WTC11 (cell line): ENCODE data around the gene DNAAF8. TPM values are rescaled to one million over a fixed set of nuclear protein-coding genes. Genes with fewer than 3 reads are reported as not detected.

Experiments used
- ATAC-seq: fragments of 200-7000 bp; cut with Tn5 transposase; 2 replicates; pipeline ENCODE4 v1.10.0; 2021; ENCODE audit warnings: mild to moderate bottlenecking, moderate library complexity
- CTCF ChIA-PET: fragments of 300-600 bp; sonication (Branson Sonifier 250); formaldehyde crosslinking; loops from one replicate; lab custom pipeline; 2021; ENCODE audit warnings: antibody characterized with exemption; lab: Charles Lee
- POLR2A ChIA-PET: fragments of 350-600 bp; sonication (Branson Sonifier 250); formaldehyde crosslinking; loops from one replicate; lab custom pipeline; 2021; ENCODE audit warnings: antibody characterized with exemption; lab: Charles Lee
- DNase-seq: peaks from one replicate; pipeline ENCODE4 v3.0.0; 2021; ENCODE audit warnings: low spot score
- H3K27ac Mint-ChIP-seq: 2 replicates; pipeline ENCODE4 v1.8.0; 2021; ENCODE audit warnings: mixed read lengths
- H3K27me3 Mint-ChIP-seq: 2 replicates; pipeline ENCODE4 v1.8.0; 2021; ENCODE audit warnings: low read depth, mild to moderate bottlenecking, moderate library complexity, mixed read lengths
- H3K36me3 Mint-ChIP-seq: 2 replicates; pipeline ENCODE4 v1.8.0; 2021; ENCODE audit warnings: mixed read lengths
- H3K4me1 Mint-ChIP-seq: 2 replicates; pipeline ENCODE4 v1.8.0; 2022; ENCODE audit warnings: mixed read lengths
- H3K4me3 Mint-ChIP-seq: 2 replicates; pipeline ENCODE4 v1.8.0; 2021; ENCODE audit warnings: mild to moderate bottlenecking, moderate library complexity, mixed read lengths
- H3K9me3 Mint-ChIP-seq: 2 replicates; pipeline ENCODE4 v1.8.0; 2021; ENCODE audit warnings: mixed read lengths
- CDX4 ChIP-seq: fragments of 250-450 bp; sonication (Bioruptor Pico); IDR thresholded peaks from 2 replicates; pipeline ENCODE4 v1.9.0; 2021; ENCODE audit warnings: moderate library complexity, mild to moderate bottlenecking, inconsistent platforms, borderline replicate concordance
- CTCF ChIP-seq: fragments of 200-600 bp; IDR thresholded peaks from 2 replicates; pipeline ENCODE4 v1.8.0; 2022; ENCODE audit warnings: antibody characterized with exemption
- GABPB1 ChIP-seq: sonication (generic); formaldehyde crosslinking; IDR thresholded peaks from 2 replicates; pipeline ENCODE4 v1.8.1; 2023; ENCODE audit warnings: mild to moderate bottlenecking, missing genetic modification reagents
- GTF2I ChIP-seq: fragments of 250-450 bp; sonication (Bioruptor Pico); conservative IDR thresholded peaks from 2 replicates; pipeline ENCODE4 v1.4.0; 2021; ENCODE audit warnings: mild to moderate bottlenecking
- JUN ChIP-seq: sonication (generic); formaldehyde crosslinking; IDR thresholded peaks from 2 replicates; pipeline ENCODE4 v1.8.0; 2023; ENCODE audit warnings: mild to moderate bottlenecking, missing genetic modification reagents
- MXD4 ChIP-seq: fragments of 250-450 bp; sonication (Bioruptor Pico); IDR thresholded peaks from 2 replicates; pipeline ENCODE4 v1.8.0; 2021; ENCODE audit warnings: mild to moderate bottlenecking, moderate library complexity, borderline replicate concordance
- NFE2L1 ChIP-seq: sonication (generic); formaldehyde crosslinking; IDR thresholded peaks from 2 replicates; pipeline ENCODE4 v1.8.1; 2023; ENCODE audit warnings: missing genetic modification reagents
- NR3C1 ChIP-seq: sonication (generic); formaldehyde crosslinking; conservative IDR thresholded peaks from 2 replicates; pipeline ENCODE4 v1.8.1; 2023; ENCODE audit warnings: low read depth, mild to moderate bottlenecking, missing genetic modification reagents
- SP1 ChIP-seq: sonication (generic); formaldehyde crosslinking; conservative IDR thresholded peaks from 2 replicates; pipeline ENCODE4 v1.8.1; 2022; ENCODE audit warnings: missing genetic modification reagents
- TEAD4 ChIP-seq: sonication (generic); formaldehyde crosslinking; IDR thresholded peaks from 2 replicates; pipeline ENCODE4 v1.8.0; 2022; ENCODE audit warnings: mild to moderate bottlenecking, missing genetic modification reagents
- ZBTB43 ChIP-seq: sonication (generic); formaldehyde crosslinking; IDR thresholded peaks from 2 replicates; pipeline ENCODE4 v1.8.1; 2023; ENCODE audit warnings: mild to moderate bottlenecking, missing genetic modification reagents
- ZNF138 ChIP-seq: sonication (generic); formaldehyde crosslinking; conservative IDR thresholded peaks from 2 replicates; pipeline ENCODE4 v1.8.1; 2022; ENCODE audit warnings: mild to moderate bottlenecking, moderate library complexity, missing genetic modification reagents
- ZNF512 ChIP-seq: sonication (generic); formaldehyde crosslinking; IDR thresholded peaks from 2 replicates; pipeline ENCODE4 v1.8.1; 2022; ENCODE audit warnings: missing genetic modification reagents, borderline replicate concordance
- total RNA-seq: library from RNA; stranded (reverse); gene quantifications from 3 replicates; pipeline ENCODE4 v1.2.3, GENCODE V29; 2021
- TF ChIP-seq, protein P1 (sequence below): sonication (generic); formaldehyde crosslinking; IDR thresholded peaks from 2 replicates; pipeline ENCODE4 v1.8.1; 2023; ENCODE audit warnings: mild to moderate bottlenecking, missing genetic modification reagents, moderate library complexity
- TF ChIP-seq, protein P2 (sequence below): sonication (generic); formaldehyde crosslinking; IDR thresholded peaks from 2 replicates; pipeline ENCODE4 v1.8.1; 2022; ENCODE audit warnings: low read depth, missing genetic modification reagents, borderline replicate concordance
- TF ChIP-seq, protein P3 (sequence below): fragments of 250-450 bp; sonication (Bioruptor Pico); IDR thresholded peaks from 2 replicates; pipeline ENCODE4 v2.1.2; 2022; ENCODE audit warnings: mild to moderate bottlenecking, moderate library complexity

DNAAF8 gene
- total RNA-seq, 1 experiment from 2014 or later = 0.09 TPM

DNA sequence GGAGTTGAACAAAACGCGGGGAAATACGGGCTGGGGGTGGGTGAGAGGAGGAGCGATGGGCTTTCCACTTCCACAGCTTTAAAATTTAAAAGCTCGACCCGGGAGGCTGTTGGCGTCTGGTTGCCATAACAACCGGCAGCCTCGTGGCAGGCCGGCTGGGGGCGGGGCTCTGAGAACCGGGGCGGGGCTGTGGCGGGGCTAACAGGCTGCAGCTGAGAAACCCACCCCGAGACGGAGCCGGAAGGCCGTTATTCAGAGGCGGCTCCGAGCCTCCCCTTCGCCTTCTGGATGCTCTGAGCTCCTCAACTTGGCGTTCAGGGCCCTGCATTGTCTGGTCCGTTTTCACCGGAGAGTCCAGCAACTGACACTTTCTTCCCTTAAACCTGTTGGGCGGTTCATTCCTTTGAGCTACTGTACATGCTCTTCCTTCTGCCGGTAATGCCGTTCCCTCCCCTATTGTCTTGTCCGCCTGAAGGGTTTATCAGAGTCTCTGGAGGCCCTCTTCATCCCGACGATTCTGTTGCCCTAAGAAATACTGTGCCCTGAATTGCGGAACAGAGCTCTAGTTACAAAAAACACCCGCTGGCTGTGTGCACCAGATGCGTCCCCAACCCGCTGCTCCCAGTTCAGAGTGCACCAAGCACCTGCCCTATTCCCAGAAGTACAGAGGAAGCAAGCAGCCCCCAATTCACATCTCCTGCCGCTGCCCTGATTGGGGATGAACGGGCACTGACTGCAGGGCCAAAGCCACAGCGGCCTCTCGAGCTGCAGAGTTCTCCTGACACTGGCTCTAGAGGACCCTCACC is 596 bp downstream of the DNAAF8 start:
- Mint-ChIP-seq H3K4me3 (peak overlapping the region; percentile 93), H3K36me3 (peaks cover 6% of the 10 kb centered on the region), H3K4me1 (peaks cover 9% of the 10 kb centered on the region), H3K9me3 (no peaks in the 10 kb centered on the region), H3K27ac (peak overlapping the region; percentile 97), H3K27me3 (peaks cover 4% of the 10 kb centered on the region; the same call in 1 of the 2 replicates)
- TF ChIP-seq JUN (CRISPR knock-in tag) (no peak), ZNF512 (CRISPR knock-in tag) (no peak), TEAD4 (CRISPR knock-in tag) (no peak), NR3C1 (CRISPR knock-in tag) (no peak), NFE2L1 (no peak), SP1 (peak; percentile 52), CTCF (no peak), CDX4 (CRISPR knock-in tag) (no peak), GTF2I (CRISPR knock-in tag) (peak; percentile 72; the same call in 1 of the 2 replicates), ZBTB43 (no peak), GABPB1 (no peak)
- TF ChIP-seq, protein P1, sequence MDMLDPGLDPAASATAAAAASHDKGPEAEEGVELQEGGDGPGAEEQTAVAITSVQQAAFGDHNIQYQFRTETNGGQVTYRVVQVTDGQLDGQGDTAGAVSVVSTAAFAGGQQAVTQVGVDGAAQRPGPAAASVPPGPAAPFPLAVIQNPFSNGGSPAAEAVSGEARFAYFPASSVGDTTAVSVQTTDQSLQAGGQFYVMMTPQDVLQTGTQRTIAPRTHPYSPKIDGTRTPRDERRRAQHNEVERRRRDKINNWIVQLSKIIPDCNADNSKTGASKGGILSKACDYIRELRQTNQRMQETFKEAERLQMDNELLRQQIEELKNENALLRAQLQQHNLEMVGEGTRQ (CRISPR knock-in tag) = no peak
- TF ChIP-seq, protein P2, sequence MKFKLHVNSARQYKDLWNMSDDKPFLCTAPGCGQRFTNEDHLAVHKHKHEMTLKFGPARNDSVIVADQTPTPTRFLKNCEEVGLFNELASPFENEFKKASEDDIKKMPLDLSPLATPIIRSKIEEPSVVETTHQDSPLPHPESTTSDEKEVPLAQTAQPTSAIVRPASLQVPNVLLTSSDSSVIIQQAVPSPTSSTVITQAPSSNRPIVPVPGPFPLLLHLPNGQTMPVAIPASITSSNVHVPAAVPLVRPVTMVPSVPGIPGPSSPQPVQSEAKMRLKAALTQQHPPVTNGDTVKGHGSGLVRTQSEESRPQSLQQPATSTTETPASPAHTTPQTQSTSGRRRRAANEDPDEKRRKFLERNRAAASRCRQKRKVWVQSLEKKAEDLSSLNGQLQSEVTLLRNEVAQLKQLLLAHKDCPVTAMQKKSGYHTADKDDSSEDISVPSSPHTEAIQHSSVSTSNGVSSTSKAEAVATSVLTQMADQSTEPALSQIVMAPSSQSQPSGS (CRISPR knock-in tag) = no peak
- ChIA-PET POLR2A (interaction anchor here (0.6 to 2.0 kb wide), 11 partner anchors 8 to 223 kb away, joined by 3 to 11 read pairs (median 5); partner anchors contain the start of genes ROGDI and SEC14L5), CTCF (interaction anchor here (0.7 to 3.1 kb wide), 23 partner anchors 10 to 323 kb away, joined by 3 to 26 read pairs (median 6); partner anchors contain the start of genes CDIP1, MGRN1, PPL and ROGDI)
- DNase-seq = peak; percentile 94
- ATAC-seq = peak; percentile 67

DNA sequence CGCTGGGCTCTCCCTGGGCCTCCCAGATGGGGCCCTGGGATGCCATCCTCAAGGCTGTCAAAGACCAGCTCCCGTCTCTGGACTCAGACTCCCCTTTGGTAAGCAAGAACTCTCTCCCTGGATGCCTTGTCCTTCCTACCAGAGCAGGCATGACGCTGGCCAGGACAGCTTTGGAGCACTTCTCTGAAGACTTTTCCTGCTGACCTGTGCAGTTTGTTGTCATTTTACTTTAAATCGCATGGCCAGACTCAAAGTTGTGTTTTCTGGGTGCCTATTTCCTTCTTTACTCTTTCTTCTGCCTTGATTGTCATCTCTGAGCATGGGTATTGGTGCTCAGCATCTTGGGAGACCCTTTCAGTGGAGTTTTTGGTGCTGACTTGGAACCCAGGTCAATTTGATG is 2.2 kb downstream of the DNAAF8 start:
- no peak for DNase-seq
- Mint-ChIP-seq H3K27me3 (peaks cover 4% of the 10 kb centered on the region; the same call in 1 of the 2 replicates), H3K4me1 (peaks cover 9% of the 10 kb centered on the region), H3K4me3 (no peak overlapping the region), H3K36me3 (no peaks in the 10 kb centered on the region), H3K27ac (no peak overlapping the region), H3K9me3 (no peaks in the 10 kb centered on the region)
- ATAC-seq = no peak
- TF ChIP-seq, protein P3, sequence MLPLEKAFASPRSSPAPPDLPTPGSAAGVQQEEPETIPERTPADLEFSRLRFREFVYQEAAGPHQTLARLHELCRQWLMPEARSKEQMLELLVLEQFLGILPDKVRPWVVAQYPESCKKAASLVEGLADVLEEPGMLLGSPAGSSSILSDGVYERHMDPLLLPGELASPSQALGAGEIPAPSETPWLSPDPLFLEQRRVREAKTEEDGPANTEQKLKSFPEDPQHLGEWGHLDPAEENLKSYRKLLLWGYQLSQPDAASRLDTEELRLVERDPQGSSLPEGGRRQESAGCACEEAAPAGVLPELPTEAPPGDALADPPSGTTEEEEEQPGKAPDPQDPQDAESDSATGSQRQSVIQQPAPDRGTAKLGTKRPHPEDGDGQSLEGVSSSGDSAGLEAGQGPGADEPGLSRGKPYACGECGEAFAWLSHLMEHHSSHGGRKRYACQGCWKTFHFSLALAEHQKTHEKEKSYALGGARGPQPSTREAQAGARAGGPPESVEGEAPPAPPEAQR (CRISPR knock-in tag) = no peak
- TF ChIP-seq MXD4 (CRISPR knock-in tag) (no peak), ZNF138 (CRISPR knock-in tag) (no peak)
- ChIA-PET POLR2A (no interaction called here), CTCF (interaction anchor here (0.9 kb wide), 1 partner anchor 219 kb away, joined by 3 read pairs; no protein-coding TSS in a partner anchor)
